HUDEP-2 (cell line): ENCODE data around the gene FCRL1.

Experiments used
- DNase-seq, 76 experiments: peaks; one replicate each; lab custom pipeline; 2025; ENCODE audit not compliant: unreplicated experiment in 76 of 76; lab: John Stamatoyannopoulos, UW

FCRL1 gene

GRCh38 chr1:157819896-157820295 is at the start of gene FCRL1:
FCRL1 (minus strand) TSS chr1:157820120; CDS start chr1:157820037, 83 bp downstream.
- no peak for DNase-seq

- no peak for DNase-seq
Observed at GRCh38 chr1:157868654-157869053, 48.7 kb upstream of the FCRL1 start.

GRCh38 chr1:157862114-157863070 is 42.5 kb upstream of the FCRL1 start:
- DNase-seq: no peak

- DNase-seq: no peak
Observed at GRCh38 chr1:157856538-157856937, 36.6 kb upstream of the FCRL1 start.

GRCh38 chr1:157852476-157852875 is 32.6 kb upstream of the FCRL1 start:
- no peak for DNase-seq

- no peak for DNase-seq
Observed at GRCh38 chr1:157849229-157849875, 29.4 kb upstream of the FCRL1 start.

- DNase-seq: no peak
Observed at GRCh38 chr1:157844089-157844830, 24.3 kb upstream of the FCRL1 start.

- no peak for DNase-seq
Observed at GRCh38 chr1:157842939-157843338, 23.0 kb upstream of the FCRL1 start.

GRCh38 chr1:157841708-157842107 is 21.8 kb upstream of the FCRL1 start, which contains the start of gene CD5L:
CD5L (minus strand) TSS chr1:157841808; CDS start chr1:157841701, 107 bp downstream.
- no peak for DNase-seq

GRCh38 chr1:157838966-157839365 is 19.0 kb upstream of the FCRL1 start:
- no peak for DNase-seq

- no peak for DNase-seq
Observed at GRCh38 chr1:157834430-157834829, 14.5 kb upstream of the FCRL1 start.

- DNase-seq: no peak
Observed at GRCh38 chr1:157833145-157833544, 13.2 kb upstream of the FCRL1 start.

GRCh38 chr1:157831968-157832626 is 12.2 kb upstream of the FCRL1 start:
- no peak for DNase-seq

- no peak for DNase-seq
Observed at GRCh38 chr1:157830887-157831286, 11.0 kb upstream of the FCRL1 start.

- no peak for DNase-seq
Observed at GRCh38 chr1:157829711-157830110, 9.8 kb upstream of the FCRL1 start.

- no peak for DNase-seq
Observed at GRCh38 chr1:157829210-157829609, 9.3 kb upstream of the FCRL1 start.

GRCh38 chr1:157820299-157820698 is 379 bp upstream of the FCRL1 start:
- no peak for DNase-seq

GRCh38 chr1:157819215-157819614 is 705 bp downstream of the FCRL1 start:
- no peak for DNase-seq

GRCh38 chr1:157813269-157813668 is 6.7 kb downstream of the FCRL1 start:
- no peak for DNase-seq

- no peak for DNase-seq
Observed at GRCh38 chr1:157806431-157807149, 13.3 kb downstream of the FCRL1 start.
